Measurements from ENCODE around the gene IL19. TPM values are rescaled to one million over a fixed set of nuclear protein-coding genes. Genes with fewer than 3 reads are reported as not detected.

IL19 gene
- total RNA-seq, 4 donors from 2014 or later = 0.76 TPM; not detected in 3

DNA sequence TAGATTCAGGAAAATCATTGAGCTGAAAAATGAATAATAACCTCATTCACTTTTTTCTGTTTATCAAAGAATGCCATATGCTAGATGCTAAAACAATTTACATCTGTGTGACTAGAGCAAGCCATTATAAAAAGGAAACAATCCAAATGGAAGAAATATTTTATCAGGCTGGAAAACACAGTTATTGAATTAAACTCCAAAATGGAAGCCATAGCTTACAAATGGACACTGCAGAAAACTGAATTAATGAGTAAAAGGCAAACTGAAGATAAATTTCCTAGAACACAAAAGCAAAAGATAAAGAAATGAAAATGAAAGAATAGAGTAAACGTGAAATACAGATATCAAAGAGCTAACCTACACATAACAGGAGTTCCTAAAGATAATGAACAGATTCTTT, 34.8 kb downstream of the IL19 start:
- no peak for TF ChIP-seq POLR2A (IDR thresholded peaks at IDR 0.05)
- TF ChIP-seq, protein P1, sequence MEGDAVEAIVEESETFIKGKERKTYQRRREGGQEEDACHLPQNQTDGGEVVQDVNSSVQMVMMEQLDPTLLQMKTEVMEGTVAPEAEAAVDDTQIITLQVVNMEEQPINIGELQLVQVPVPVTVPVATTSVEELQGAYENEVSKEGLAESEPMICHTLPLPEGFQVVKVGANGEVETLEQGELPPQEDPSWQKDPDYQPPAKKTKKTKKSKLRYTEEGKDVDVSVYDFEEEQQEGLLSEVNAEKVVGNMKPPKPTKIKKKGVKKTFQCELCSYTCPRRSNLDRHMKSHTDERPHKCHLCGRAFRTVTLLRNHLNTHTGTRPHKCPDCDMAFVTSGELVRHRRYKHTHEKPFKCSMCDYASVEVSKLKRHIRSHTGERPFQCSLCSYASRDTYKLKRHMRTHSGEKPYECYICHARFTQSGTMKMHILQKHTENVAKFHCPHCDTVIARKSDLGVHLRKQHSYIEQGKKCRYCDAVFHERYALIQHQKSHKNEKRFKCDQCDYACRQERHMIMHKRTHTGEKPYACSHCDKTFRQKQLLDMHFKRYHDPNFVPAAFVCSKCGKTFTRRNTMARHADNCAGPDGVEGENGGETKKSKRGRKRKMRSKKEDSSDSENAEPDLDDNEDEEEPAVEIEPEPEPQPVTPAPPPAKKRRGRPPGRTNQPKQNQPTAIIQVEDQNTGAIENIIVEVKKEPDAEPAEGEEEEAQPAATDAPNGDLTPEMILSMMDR (IDR thresholded peaks at IDR 0.05) = no peak
- intact Hi-C loops (cut with DNase I; ENCODE audit: low total_unique reads) = no loop called here

DNA sequence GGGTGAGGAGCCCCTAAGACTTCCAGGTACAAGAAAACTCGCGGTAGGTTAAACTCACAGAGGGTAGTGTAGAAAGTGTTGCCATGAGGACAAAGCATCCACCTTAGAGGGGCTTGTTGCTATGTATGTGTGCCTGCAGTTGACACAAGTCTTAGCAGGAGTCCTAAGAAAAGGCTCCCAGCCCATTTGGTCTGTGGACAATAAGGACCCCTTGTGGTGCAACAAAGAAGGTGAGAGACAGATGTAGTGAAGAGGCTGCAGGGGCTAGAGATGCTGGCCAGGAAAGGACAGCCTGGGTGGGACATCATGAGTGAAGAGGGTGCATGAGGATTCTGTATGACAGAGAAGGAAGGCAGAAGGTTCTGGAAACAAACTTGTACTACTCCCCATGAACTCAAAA, 38.0 kb downstream of the IL19 start:
- Histone ChIP-seq H3K4me3 (no peak overlapping the region), H3K4me1 (no peaks in the 10 kb centered on the region), H3K9me3 (peaks cover 0 to 6% of the 10 kb centered on the region in 2 donors), H3K27me3 (no peaks in the 10 kb centered on the region), H3K36me3 (no peaks in the 10 kb centered on the region), H3K27ac (no peak overlapping the region)
- DNase-seq = no peak
- TF ChIP-seq POLR2A (IDR thresholded peaks at IDR 0.05) = no peak
- TF ChIP-seq, protein P1 (IDR thresholded peaks at IDR 0.05) = peak in 3 of 4 experiments; percentile 16 to 36 (median 26)
- intact Hi-C loops (cut with DNase I; ENCODE audit: low total_unique reads) = no loop called here

More for the DNA sequence above, 34.8 kb downstream of the IL19 start:
- DNase-seq = no peak
- Histone ChIP-seq H3K27me3 (no peaks in the 10 kb centered on the region), H3K4me1 (no peaks in the 10 kb centered on the region), H3K4me3 (no peak overlapping the region), H3K36me3 (no peaks in the 10 kb centered on the region), H3K27ac (no peak overlapping the region), H3K9me3 (no peaks in the 10 kb centered on the region)

DNA sequence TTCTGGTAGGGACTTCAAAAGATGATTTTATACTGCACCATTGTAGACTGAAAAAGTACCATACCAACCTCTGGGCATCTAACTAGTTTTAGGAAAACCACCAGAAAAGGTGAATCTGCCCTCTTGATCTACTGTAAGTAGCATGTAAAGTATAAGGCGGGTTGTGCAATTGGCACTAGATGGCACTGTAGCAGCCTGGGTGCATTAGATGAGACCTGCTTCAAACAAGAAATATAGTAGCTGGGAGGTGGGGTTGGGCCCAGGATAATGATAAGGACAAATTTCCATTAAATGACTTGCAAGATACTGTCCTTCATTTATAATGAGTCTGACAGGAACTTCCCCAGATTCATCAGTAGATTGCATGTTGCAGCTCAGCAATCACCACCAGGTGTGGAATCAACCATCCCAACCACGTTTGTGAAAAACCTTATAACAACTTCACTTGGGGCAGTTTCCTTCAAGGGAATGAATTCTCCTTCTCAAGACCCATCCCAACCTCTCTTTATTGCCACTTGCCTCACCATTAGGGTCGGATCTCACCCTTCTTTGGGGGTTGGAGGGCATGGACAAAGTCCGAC, 39.0 kb downstream of the IL19 start:
- DNase-seq = no peak
- Histone ChIP-seq H3K36me3 (no peaks in the 10 kb centered on the region), H3K4me1 (no peaks in the 10 kb centered on the region), H3K27me3 (no peaks in the 10 kb centered on the region), H3K4me3 (no peak overlapping the region), H3K27ac (no peak overlapping the region), H3K9me3 (peaks cover 0 to 6% of the 10 kb centered on the region in 2 donors)
- intact Hi-C loops (cut with DNase I; ENCODE audit: low total_unique reads) = no loop called here
- no peak for TF ChIP-seq POLR2A (IDR thresholded peaks at IDR 0.05)
- TF ChIP-seq, protein P1 (IDR thresholded peaks at IDR 0.05) = peak in 1 of 4 experiments; percentile 3

DNA sequence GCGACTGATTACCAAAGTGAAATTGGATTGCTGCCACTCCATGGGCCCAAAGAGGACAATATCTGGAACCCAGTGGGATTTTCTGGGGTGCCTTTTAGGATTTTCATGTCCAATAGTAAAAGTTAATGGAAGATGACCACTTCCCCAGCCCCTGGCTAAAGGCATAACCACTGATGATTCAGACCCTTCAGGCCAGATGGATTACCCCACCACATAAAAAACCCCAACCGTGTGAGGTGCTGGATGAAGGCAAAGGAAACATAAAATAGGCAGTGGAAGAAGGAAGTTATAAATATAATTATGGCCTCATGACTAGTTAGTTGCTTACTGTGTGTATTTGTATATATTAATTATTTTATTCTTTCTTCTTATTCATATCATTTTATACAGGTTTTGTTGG, 41.9 kb downstream of the IL19 start:
- no peak for TF ChIP-seq POLR2A (IDR thresholded peaks at IDR 0.05)
- TF ChIP-seq, protein P1 (IDR thresholded peaks at IDR 0.05) = no peak
- Histone ChIP-seq H3K27ac (no peak overlapping the region), H3K4me3 (no peak overlapping the region), H3K27me3 (no peaks in the 10 kb centered on the region), H3K36me3 (no peaks in the 10 kb centered on the region), H3K4me1 (no peaks in the 10 kb centered on the region), H3K9me3 (peaks cover 0 to 6% of the 10 kb centered on the region in 2 donors)
- DNase-seq = no peak
- intact Hi-C loops (cut with DNase I; ENCODE audit: low total_unique reads) = no loop called here

DNA sequence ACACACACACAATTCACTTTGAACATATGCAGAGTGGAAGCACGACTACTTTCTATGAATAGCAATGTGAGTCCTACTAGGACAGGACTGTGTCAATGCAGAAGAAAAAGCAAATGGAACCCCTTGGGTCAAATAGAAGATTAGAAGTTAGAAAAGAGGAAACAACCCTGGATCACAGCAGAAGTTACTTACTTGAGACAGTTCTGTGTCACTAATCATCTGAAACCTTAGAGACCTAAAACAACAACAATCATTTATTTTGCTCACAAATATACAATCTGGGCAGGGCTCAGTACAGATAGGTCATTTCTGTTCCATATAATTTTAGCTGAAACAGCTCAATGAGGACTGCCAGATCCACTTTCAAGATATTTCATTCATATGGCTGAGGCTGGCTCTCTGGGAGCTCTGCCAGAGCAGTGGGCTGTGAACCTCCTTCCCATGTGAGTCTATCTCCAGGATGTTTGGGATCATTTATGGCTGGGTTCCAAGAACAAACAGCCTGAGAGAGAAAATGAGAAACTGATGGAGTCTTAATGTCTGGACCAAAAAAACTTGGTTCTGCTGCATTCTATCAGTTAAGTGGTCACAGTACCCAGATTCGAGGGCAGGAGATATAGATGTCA, 44.3 kb downstream of the IL19 start:
- Histone ChIP-seq H3K4me3 (no peak overlapping the region), H3K4me1 (no peaks in the 10 kb centered on the region), H3K9me3 (peaks cover 0 to 6% of the 10 kb centered on the region in 2 donors), H3K27ac (no peak overlapping the region), H3K36me3 (no peaks in the 10 kb centered on the region), H3K27me3 (no peaks in the 10 kb centered on the region)
- intact Hi-C loops (cut with DNase I; ENCODE audit: low total_unique reads) = no loop called here
- DNase-seq = no peak
- TF ChIP-seq, protein P1 (IDR thresholded peaks at IDR 0.05) = no peak
- no peak for TF ChIP-seq POLR2A (IDR thresholded peaks at IDR 0.05)

Measured in uterus (tissue), 4 donors.